Natural killer cell (primary cell): ENCODE measurements around the gene ADGRD1. TPM values are rescaled to one million over a fixed set of nuclear protein-coding genes. Genes with fewer than 3 reads are reported as not detected.

Experiments used
- ATAC-seq, 3 donors: fragments of 150-1000 bp in 2 of 3; fragments of 200-7000 bp in 1 of 3; cut with Tn5 transposase; 1 replicate in 1 of 3; 2 replicates in 2 of 3; pipeline ENCODE4 v1.10.0; 2021; ENCODE audit warnings: mild to moderate bottlenecking in 2 of 3, moderate library complexity in 2 of 3
- DNase-seq, 2 donors: peaks; one replicate each; pipeline versions ENCODE4 v3.0.0 to v3.0.0-alpha.2; 2013 to 2021; ENCODE audit warnings: mixed read lengths in 1 of 2
- H3K27ac ChIP-seq: one replicate; pipeline ENCODE4 v1.5.1; 2013; ENCODE audit warnings: mild to moderate bottlenecking, low read length
- H3K27me3 ChIP-seq: one replicate; pipeline ENCODE4 v1.6.1; 2013; ENCODE audit warnings: low read length; ENCODE audit not compliant: control insufficient read depth, insufficient read depth
- H3K36me3 ChIP-seq: one replicate; pipeline ENCODE4 v1.6.1; 2013; ENCODE audit warnings: low read length; ENCODE audit not compliant: control insufficient read depth, insufficient read depth
- H3K4me1 ChIP-seq: one replicate; pipeline ENCODE4 v1.6.1; 2013; ENCODE audit warnings: low read length; ENCODE audit not compliant: control insufficient read depth, insufficient read depth
- H3K4me3 ChIP-seq: one replicate; pipeline ENCODE4 v1.5.1; 2013; ENCODE audit warnings: low read length
- H3K9me3 ChIP-seq: one replicate; pipeline ENCODE4 v1.6.1; 2013; ENCODE audit warnings: low read length; ENCODE audit not compliant: control insufficient read depth, insufficient read depth
- H3K27ac Mint-ChIP-seq, 2 donors: one replicate each; pipeline ENCODE4 v1.8.0; 2022; ENCODE audit warnings: mild to moderate bottlenecking in 2 of 2, mixed read lengths in 2 of 2, moderate library complexity in 1 of 2
- H3K27me3 Mint-ChIP-seq, 2 donors: one replicate each; pipeline ENCODE4 v1.8.0; 2022; ENCODE audit warnings: low read depth in 2 of 2, mixed read lengths in 2 of 2
- H3K36me3 Mint-ChIP-seq: one replicate; pipeline ENCODE4 v1.8.0; 2022; ENCODE audit warnings: mixed read lengths
- H3K4me1 Mint-ChIP-seq, 2 donors: one replicate each; pipeline ENCODE4 v1.8.0; 2022; ENCODE audit warnings: mixed read lengths in 2 of 2
- H3K4me3 Mint-ChIP-seq: one replicate; pipeline ENCODE4 v1.8.0; 2022; ENCODE audit warnings: mild to moderate bottlenecking, moderate library complexity, mixed read lengths
- H3K9me3 Mint-ChIP-seq, 2 donors: one replicate each; pipeline ENCODE4 v1.8.0; 2022; ENCODE audit warnings: mixed read lengths in 2 of 2
- WGBS: methylation state at CpG from one replicate; pipeline ENCODE4 v1.1.7; 2013; ENCODE audit warnings: missing lambda C conversion rate; ENCODE audit not compliant: insufficient coverage; 5-methylcytosine and 5-hydroxymethylcytosine counted together
- intact Hi-C: fragments of 100-400 bp; cut with micrococcal nuclease; formaldehyde crosslinking; loops from one replicate; pipeline ENCODE4 v1.14.2; 2022
- total RNA-seq, 4 donors: library from RNA; stranded (reverse); fragments of 120-200 nt in 1 of 4; gene quantifications; one replicate each; pipeline versions ENCODE4 v1.2.3 to v1.2.4, GENCODE V29; 2013 to 2022
- TF ChIP-seq, protein P1 (sequence below): fragments of 200-600 bp; IDR thresholded peaks from one replicate; pipeline ENCODE4 v1.8.0; 2022; ENCODE audit warnings: antibody characterized with exemption

The ADGRD1 gene
- total RNA-seq, 3 donors from 2014 or later (not counting 1 experiment from before 2014, with no cell fraction given): 0.50 to 3.9 (median 1.4) TPM

DNA sequence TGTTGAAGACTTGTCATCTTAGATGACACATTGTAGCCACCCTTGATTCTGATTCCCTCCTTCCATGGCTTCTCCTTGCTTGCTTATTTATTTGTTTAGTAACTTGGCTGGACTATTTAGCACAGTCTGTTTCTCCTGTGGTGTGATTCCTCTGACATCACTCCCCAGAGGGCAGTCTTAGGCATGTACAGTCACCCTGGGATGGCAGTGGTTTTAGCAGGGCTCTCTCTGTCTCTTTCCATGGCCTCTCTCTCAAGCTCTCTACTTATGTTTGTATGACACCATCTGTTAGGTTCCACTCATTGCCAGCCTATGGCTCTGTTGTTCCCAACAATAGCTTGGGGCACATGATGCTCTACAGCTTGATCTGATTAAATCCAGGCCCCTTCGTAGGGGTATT lies 158.3 kb downstream of the ADGRD1 start:
- H3K27ac ChIP-seq: no peak overlapping the region
- no peak overlapping the region for H3K4me3 ChIP-seq
- Mint-ChIP-seq H3K36me3 (no peaks in the 10 kb centered on the region), H3K4me3 (no peak overlapping the region), H3K27ac (no peak overlapping the region), H3K9me3 (peaks cover 0 to 3% of the 10 kb centered on the region in 2 donors), H3K27me3 (peaks cover 10 to 15% of the 10 kb centered on the region in 2 donors), H3K4me1 (no peaks in the 10 kb centered on the region)
- no peaks in the 10 kb centered on the region for H3K27me3 ChIP-seq
- no peaks in the 10 kb centered on the region for H3K36me3 ChIP-seq
- DNase-seq (no peak), ATAC-seq (no peak)
- 86% methylated on average over 1 of the region's 1 CpG for WGBS
- intact Hi-C loops: no loop called here
- no peaks in the 10 kb centered on the region for H3K4me1 ChIP-seq
- TF ChIP-seq, protein P1, sequence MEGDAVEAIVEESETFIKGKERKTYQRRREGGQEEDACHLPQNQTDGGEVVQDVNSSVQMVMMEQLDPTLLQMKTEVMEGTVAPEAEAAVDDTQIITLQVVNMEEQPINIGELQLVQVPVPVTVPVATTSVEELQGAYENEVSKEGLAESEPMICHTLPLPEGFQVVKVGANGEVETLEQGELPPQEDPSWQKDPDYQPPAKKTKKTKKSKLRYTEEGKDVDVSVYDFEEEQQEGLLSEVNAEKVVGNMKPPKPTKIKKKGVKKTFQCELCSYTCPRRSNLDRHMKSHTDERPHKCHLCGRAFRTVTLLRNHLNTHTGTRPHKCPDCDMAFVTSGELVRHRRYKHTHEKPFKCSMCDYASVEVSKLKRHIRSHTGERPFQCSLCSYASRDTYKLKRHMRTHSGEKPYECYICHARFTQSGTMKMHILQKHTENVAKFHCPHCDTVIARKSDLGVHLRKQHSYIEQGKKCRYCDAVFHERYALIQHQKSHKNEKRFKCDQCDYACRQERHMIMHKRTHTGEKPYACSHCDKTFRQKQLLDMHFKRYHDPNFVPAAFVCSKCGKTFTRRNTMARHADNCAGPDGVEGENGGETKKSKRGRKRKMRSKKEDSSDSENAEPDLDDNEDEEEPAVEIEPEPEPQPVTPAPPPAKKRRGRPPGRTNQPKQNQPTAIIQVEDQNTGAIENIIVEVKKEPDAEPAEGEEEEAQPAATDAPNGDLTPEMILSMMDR: no peak
- no peaks in the 10 kb centered on the region for H3K9me3 ChIP-seq

DNA sequence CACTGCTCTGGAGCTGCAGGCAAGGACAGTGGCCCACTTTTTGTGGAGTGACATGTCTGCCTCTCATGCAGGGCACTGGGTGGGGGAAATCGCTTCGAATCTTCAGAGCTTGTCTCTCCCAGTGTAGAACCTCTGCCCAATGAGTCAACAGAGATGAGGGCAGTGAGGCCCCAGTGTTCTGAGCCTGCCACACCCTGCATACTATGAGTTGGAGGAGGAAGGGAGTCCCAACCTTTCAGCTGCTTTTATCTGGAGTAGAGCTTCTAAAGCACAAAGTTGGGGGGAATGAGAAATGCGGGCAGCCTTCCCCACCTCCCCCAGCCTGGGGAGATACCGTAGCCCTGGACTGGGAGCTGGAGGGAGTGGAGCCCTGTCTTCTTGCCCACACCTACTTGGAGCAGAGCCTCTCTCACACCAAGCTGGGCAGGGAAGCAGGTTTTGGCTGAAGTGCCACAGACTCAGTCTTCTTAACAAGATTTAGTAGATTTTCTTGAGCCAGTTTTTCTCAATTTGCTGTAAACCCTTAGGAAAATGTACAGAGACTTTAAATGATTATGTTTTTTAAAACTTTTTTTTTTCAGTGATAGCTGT lies 159.1 kb downstream of the ADGRD1 start:
- intact Hi-C loops: no loop called here
- no peak for DNase-seq
- no peak for ATAC-seq

GRCh38 chr12:131113568-131114270 lies 160.0 kb downstream of the ADGRD1 start:
- Mint-ChIP-seq H3K9me3 (peaks cover 0 to 3% of the 10 kb centered on the region in 2 donors), H3K27me3 (peaks cover 10 to 15% of the 10 kb centered on the region in 2 donors), H3K36me3 (no peaks in the 10 kb centered on the region), H3K27ac (no peak overlapping the region), H3K4me3 (no peak overlapping the region), H3K4me1 (no peaks in the 10 kb centered on the region)
- H3K27me3 ChIP-seq: no peaks in the 10 kb centered on the region
- no peaks in the 10 kb centered on the region for H3K4me1 ChIP-seq
- DNase-seq (no peak), ATAC-seq (no peak)
- H3K36me3 ChIP-seq: no peaks in the 10 kb centered on the region
- no peaks in the 10 kb centered on the region for H3K9me3 ChIP-seq
- WGBS: 82% methylated on average over 15 of the region's 18 CpGs
- TF ChIP-seq, protein P1: no peak
- intact Hi-C loops: no loop called here
- no peak overlapping the region for H3K4me3 ChIP-seq
- H3K27ac ChIP-seq: no peak overlapping the region

More for the DNA sequence above, 159.1 kb downstream of the ADGRD1 start:
- no peaks in the 10 kb centered on the region for H3K27me3 ChIP-seq
- H3K4me1 ChIP-seq: no peaks in the 10 kb centered on the region
- H3K36me3 ChIP-seq: no peaks in the 10 kb centered on the region
- no peaks in the 10 kb centered on the region for H3K9me3 ChIP-seq
- H3K36me3 Mint-ChIP-seq: no peaks in the 10 kb centered on the region
- TF ChIP-seq, protein P1: no peak
- H3K4me1 Mint-ChIP-seq: no peaks in the 10 kb centered on the region
- H3K4me3 ChIP-seq: no peak overlapping the region
- 89% methylated on average over 2 of the region's 4 CpGs for WGBS
- H3K4me3 Mint-ChIP-seq: no peak overlapping the region
- peaks cover 0 to 3% of the 10 kb centered on the region in 2 donors for H3K9me3 Mint-ChIP-seq
- H3K27ac Mint-ChIP-seq: no peak overlapping the region
- H3K27me3 Mint-ChIP-seq: peaks cover 10 to 15% of the 10 kb centered on the region in 2 donors
- H3K27ac ChIP-seq: no peak overlapping the region
